GM13977 (cell line): ENCODE measurements around the gene UBXN7.
"Not testable (repeated sequence)": the region's sequence is repeated elsewhere in the genome, so short reads cannot be mapped to it uniquely, and the experiment has no call there.

Source experiments
- DNase-seq: peaks from one replicate; pipeline ENCODE4 v3.0.0; 2012; ENCODE audit warnings: low spot score
- in situ Hi-C: fragments of 300-500 bp; cut with MboI; formaldehyde crosslinking; loops from one replicate; pipeline ENCODE4 v1.12.0; 2022; ENCODE audit warnings: low sequenced_read_pairs, low pct_unique_long_range_greater_than_20kb, mixed read lengths, inconsistent platforms; ENCODE audit not compliant: unreplicated experiment
- TF ChIP-seq, protein P1 (sequence below): IDR thresholded peaks from 2 replicates; pipeline ENCODE4 v1.5.1; 2012; ENCODE audit warnings: mild to moderate bottlenecking, control low read depth; ENCODE audit not compliant: insufficient read depth; ENCODE audit errors: extremely low read depth, missing control alignments

The UBXN7 gene

DNA sequence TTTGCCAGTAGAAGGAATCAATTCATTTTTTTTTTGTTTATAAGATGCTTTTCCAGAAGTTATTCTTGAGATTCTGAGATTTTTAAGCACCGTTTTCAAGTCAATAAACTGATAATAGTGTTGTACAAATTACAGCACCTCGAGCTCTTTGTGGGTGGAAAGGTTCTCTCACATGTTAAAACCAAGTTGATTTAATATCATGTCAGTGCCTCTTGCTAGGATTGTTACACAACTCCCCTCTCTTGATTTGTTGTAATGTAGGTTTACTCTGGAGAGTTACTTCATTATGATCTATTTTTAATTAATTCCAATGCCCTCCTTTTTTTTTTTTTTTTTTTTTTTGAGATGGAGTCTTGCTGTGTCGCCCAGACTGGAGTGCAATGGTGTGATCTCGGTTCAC is 25.8 kb upstream of the UBXN7 start:
- TF ChIP-seq, protein P1, sequence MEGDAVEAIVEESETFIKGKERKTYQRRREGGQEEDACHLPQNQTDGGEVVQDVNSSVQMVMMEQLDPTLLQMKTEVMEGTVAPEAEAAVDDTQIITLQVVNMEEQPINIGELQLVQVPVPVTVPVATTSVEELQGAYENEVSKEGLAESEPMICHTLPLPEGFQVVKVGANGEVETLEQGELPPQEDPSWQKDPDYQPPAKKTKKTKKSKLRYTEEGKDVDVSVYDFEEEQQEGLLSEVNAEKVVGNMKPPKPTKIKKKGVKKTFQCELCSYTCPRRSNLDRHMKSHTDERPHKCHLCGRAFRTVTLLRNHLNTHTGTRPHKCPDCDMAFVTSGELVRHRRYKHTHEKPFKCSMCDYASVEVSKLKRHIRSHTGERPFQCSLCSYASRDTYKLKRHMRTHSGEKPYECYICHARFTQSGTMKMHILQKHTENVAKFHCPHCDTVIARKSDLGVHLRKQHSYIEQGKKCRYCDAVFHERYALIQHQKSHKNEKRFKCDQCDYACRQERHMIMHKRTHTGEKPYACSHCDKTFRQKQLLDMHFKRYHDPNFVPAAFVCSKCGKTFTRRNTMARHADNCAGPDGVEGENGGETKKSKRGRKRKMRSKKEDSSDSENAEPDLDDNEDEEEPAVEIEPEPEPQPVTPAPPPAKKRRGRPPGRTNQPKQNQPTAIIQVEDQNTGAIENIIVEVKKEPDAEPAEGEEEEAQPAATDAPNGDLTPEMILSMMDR, result no peak
- in situ Hi-C loops, result no loop called here
- DNase-seq, result no peak

DNA sequence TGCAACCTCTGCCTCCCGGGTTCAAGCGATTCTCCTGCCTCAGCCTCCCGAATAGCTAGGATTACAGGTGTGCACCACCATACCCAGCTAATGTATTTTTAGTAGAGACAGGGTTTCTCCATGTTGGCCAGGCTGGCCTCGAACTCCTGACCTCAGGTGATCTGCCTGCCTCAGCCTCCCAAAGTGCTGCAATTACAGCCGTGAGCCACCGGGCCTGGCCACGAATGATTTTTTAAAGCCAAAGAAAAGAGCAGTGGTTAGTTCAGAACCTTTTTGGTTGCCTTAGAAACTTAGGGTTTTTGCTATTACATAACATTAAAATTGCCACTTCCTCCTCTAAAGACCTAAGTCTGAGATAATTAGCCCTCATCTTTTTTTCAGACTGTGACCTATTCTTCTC is 25.2 kb upstream of the UBXN7 start:
- peak; percentile 56 for DNase-seq
- in situ Hi-C loops, result not testable (repeated sequence)

DNA sequence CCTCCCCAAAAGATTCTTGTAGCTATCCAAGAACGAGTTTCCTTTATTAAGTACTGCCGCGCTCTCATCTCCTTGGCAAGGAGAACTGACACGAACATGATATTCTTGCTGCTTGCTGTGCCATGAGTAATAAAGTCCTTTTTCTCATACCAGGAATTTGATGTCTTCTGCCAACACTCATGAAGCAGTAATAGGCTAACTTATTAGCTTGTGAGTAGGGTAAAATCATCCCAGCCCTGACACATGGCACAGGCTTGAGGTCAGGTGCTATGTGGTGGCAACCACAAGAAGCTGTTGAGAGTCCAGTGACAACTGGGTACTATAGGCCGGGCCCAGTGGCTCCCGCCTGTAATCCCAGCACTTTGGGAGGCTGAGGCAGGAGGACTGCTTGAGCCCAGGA is 22.7 kb upstream of the UBXN7 start:
- in situ Hi-C loops, result no loop called here
- no peak for DNase-seq
- TF ChIP-seq, protein P1, result no peak

DNA sequence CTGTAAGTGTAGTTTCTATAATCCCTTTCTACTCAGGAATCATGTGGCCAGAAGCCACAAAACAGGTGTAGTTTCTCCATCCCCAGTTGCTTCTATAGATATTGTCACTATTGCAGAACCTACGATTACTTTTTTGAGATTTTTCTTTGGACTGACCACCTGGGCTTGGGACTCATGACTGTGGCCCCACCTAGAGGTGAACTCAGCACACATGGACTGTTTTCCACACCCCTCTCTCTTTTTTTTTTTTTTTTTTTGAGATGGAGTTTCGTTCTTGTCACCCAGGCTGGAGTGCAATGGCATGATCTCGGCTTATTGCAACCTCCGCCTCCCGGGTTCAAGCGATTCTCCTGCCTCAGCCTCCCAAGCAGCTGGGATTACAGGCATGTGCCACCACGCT is 13.2 kb upstream of the UBXN7 start:
- TF ChIP-seq, protein P1, result peak; percentile 49
- peak; percentile 47 for DNase-seq
- in situ Hi-C loops, result not testable (repeated sequence)

DNA sequence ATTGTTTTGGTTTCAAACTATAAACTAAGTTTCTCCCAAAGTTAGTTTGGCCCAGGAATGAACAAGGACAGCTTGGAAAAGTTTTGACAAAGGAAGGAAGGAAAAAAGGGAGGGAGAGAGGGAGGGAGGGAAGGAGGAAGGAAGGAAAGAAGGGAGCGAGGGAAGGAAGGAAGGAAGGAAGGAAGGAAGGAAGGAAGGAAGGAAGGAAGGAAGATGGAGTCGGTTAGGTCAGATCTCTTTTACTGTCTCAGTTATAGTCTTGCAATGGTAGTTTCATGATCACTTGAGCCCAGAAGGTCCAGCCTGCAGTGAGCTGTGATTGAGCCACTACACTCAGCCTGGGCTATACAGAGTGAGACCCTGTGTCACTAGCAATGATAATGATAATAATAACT is 12.3 kb upstream of the UBXN7 start:
- no peak for DNase-seq
- TF ChIP-seq, protein P1, result no peak
- in situ Hi-C loops, result no loop called here

DNA sequence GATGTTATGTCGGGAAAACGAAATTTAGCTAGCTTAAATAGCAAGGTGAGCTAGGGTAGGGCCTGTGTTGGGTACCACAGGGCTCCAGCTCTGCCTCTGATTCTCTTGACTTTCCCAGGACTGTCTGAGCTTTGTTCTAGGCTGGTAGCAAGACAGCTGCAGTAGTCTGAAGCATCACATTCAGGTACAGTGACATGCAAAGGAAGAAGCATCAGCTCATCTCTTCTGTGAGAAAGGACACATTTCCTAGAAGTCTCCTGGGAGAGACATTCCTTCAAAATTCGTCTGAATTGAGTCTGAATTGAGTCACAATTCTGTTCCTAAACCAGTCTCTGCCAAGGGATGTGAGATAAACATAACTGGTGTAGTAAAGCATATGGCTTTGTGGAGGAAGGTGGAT is 8.5 kb upstream of the UBXN7 start:
- TF ChIP-seq, protein P1, result no peak
- no peak for DNase-seq
- in situ Hi-C loops, result no loop called here

DNA sequence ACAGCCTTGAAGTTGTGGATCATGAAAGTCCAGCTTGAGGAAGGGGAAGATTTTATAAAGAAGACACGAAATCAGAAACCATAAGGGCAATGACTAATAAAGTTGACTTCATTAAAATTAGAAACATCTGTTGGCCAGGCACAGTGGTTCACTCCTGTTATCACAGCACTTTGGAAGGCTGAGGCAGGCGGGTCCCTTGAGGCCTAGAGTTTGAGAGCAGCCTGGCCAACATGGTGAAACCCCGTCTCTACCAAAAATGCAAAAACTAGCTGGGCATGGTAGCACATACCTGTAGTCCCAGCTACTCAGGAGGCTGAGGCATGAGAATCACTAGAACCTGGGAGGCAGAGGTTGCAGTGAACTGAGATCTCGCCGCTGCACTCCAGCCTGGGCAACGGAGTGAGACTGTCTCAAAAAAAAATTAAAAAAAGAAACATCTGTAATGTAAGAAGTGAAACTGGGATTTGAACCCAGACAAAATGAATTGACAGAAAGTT is 7.9 kb upstream of the UBXN7 start:
- DNase-seq, result no peak
- in situ Hi-C loops, result no loop called here
- TF ChIP-seq, protein P1, result no peak
